ENCODE data around the gene CLK3. TPM values are rescaled to one million over a fixed set of nuclear protein-coding genes. Genes with fewer than 3 reads are reported as not detected.

The CLK3 gene
- total and polyA plus RNA-seq, 2 of the 13 experiments (the other 11 are each of a cell fraction or from before 2014, with no cell fraction given), result 41.5 to 82.0 TPM

DNA sequence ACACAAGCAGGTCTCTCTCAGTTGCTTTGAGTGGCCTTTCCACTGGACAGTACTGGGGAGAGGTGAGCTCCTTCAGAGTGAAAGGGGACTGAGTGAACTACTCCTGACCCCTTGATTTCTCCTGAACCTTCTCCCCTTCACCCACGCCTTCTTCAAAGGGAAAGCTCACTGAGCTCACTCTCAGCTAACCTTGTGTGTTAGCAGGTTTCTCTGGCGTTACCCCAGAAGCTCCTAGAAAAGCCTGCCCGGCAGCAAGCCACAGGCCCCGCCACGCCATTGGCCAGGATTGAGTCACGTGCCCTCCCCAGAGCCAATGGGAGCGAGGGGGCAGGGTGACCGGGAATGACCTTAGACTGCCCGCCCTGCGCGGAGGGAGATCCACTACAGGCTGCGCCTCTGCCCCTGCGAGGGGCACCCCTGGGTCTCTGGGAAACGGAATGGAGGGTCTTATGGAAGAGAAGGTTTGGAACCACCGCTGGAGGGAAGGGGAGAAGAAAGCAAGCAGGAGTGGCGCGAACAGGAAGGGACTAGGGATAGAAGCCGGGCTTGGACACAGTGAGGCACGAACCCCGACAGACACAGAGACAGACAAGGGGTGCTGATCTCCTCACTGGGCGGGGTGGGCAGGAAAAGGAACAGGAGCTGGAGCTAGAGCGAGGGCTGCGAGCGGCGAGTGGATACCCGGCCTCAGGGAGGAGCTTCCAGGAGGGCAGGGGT lies 17.4 kb upstream of the CLK3 start (continued):
- TF ChIP-seq, protein P1, sequence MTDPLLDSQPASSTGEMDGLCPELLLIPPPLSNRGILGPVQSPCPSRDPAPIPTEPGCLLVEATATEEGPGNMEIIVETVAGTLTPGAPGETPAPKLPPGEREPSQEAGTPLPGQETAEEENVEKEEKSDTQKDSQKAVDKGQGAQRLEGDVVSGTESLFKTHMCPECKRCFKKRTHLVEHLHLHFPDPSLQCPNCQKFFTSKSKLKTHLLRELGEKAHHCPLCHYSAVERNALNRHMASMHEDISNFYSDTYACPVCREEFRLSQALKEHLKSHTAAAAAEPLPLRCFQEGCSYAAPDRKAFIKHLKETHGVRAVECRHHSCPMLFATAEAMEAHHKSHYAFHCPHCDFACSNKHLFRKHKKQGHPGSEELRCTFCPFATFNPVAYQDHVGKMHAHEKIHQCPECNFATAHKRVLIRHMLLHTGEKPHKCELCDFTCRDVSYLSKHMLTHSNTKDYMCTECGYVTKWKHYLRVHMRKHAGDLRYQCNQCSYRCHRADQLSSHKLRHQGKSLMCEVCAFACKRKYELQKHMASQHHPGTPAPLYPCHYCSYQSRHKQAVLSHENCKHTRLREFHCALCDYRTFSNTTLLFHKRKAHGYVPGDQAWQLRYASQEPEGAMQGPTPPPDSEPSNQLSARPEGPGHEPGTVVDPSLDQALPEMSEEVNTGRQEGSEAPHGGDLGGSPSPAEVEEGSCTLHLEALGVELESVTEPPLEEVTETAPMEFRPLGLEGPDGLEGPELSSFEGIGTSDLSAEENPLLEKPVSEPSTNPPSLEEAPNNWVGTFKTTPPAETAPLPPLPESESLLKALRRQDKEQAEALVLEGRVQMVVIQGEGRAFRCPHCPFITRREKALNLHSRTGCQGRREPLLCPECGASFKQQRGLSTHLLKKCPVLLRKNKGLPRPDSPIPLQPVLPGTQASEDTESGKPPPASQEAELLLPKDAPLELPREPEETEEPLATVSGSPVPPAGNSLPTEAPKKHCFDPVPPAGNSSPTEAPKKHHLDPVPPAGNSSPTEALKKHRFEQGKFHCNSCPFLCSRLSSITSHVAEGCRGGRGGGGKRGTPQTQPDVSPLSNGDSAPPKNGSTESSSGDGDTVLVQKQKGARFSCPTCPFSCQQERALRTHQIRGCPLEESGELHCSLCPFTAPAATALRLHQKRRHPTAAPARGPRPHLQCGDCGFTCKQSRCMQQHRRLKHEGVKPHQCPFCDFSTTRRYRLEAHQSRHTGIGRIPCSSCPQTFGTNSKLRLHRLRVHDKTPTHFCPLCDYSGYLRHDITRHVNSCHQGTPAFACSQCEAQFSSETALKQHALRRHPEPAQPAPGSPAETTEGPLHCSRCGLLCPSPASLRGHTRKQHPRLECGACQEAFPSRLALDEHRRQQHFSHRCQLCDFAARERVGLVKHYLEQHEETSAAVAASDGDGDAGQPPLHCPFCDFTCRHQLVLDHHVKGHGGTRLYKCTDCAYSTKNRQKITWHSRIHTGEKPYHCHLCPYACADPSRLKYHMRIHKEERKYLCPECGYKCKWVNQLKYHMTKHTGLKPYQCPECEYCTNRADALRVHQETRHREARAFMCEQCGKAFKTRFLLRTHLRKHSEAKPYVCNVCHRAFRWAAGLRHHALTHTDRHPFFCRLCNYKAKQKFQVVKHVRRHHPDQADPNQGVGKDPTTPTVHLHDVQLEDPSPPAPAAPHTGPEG (CRISPR knock-in tag; IDR thresholded peaks at IDR 0.05), result no peak
- TF ChIP-seq, protein P2, sequence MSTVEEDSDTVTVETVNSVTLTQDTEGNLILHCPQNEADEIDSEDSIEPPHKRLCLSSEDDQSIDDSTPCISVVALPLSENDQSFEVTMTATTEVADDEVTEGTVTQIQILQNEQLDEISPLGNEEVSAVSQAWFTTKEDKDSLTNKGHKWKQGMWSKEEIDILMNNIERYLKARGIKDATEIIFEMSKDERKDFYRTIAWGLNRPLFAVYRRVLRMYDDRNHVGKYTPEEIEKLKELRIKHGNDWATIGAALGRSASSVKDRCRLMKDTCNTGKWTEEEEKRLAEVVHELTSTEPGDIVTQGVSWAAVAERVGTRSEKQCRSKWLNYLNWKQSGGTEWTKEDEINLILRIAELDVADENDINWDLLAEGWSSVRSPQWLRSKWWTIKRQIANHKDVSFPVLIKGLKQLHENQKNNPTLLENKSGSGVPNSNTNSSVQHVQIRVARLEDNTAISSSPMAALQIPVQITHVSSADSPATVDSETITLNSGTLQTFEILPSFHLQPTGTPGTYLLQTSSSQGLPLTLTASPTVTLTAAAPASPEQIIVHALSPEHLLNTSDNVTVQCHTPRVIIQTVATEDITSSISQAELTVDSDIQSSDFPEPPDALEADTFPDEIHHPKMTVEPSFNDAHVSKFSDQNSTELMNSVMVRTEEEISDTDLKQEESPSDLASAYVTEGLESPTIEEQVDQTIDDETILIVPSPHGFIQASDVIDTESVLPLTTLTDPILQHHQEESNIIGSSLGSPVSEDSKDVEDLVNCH (CRISPR knock-in tag; IDR thresholded peaks at IDR 0.05), result no peak
- TF ChIP-seq, protein P3, sequence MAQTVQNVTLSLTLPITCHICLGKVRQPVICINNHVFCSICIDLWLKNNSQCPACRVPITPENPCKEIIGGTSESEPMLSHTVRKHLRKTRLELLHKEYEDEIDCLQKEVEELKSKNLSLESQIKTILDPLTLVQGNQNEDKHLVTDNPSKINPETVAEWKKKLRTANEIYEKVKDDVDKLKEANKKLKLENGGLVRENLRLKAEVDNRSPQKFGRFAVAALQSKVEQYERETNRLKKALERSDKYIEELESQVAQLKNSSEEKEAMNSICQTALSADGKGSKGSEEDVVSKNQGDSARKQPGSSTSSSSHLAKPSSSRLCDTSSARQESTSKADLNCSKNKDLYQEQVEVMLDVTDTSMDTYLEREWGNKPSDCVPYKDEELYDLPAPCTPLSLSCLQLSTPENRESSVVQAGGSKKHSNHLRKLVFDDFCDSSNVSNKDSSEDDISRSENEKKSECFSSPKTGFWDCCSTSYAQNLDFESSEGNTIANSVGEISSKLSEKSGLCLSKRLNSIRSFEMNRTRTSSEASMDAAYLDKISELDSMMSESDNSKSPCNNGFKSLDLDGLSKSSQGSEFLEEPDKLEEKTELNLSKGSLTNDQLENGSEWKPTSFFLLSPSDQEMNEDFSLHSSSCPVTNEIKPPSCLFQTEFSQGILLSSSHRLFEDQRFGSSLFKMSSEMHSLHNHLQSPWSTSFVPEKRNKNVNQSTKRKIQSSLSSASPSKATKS (CRISPR knock-in tag; IDR thresholded peaks at IDR 0.05), result no peak
- TF ChIP-seq IKZF4 (CRISPR knock-in tag; IDR thresholded peaks at IDR 0.05; ENCODE audit: borderline replicate concordance, low read depth, not compliant biosample characterization), result no peak
- no peak for TF ChIP-seq ZNF670 (CRISPR knock-in tag; IDR thresholded peaks at IDR 0.05; ENCODE audit: borderline replicate concordance)
- TF ChIP-seq MYNN (CRISPR knock-in tag; IDR thresholded peaks at IDR 0.05; ENCODE audit: low read depth), result 0 out of 2 replicates have a peak, but pooled peaks have one; percentile 57
- no peak for TF ChIP-seq ZNF205 (CRISPR knock-in tag; IDR thresholded peaks at IDR 0.05)
- TF ChIP-seq, protein P4, sequence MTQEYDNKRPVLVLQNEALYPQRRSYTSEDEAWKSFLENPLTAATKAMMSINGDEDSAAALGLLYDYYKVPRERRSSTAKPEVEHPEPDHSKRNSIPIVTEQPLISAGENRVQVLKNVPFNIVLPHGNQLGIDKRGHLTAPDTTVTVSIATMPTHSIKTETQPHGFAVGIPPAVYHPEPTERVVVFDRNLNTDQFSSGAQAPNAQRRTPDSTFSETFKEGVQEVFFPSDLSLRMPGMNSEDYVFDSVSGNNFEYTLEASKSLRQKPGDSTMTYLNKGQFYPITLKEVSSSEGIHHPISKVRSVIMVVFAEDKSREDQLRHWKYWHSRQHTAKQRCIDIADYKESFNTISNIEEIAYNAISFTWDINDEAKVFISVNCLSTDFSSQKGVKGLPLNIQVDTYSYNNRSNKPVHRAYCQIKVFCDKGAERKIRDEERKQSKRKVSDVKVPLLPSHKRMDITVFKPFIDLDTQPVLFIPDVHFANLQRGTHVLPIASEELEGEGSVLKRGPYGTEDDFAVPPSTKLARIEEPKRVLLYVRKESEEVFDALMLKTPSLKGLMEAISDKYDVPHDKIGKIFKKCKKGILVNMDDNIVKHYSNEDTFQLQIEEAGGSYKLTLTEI (CRISPR knock-in tag; conservative IDR thresholded peaks at IDR 0.05), result no peak
- TF ChIP-seq, protein P5, sequence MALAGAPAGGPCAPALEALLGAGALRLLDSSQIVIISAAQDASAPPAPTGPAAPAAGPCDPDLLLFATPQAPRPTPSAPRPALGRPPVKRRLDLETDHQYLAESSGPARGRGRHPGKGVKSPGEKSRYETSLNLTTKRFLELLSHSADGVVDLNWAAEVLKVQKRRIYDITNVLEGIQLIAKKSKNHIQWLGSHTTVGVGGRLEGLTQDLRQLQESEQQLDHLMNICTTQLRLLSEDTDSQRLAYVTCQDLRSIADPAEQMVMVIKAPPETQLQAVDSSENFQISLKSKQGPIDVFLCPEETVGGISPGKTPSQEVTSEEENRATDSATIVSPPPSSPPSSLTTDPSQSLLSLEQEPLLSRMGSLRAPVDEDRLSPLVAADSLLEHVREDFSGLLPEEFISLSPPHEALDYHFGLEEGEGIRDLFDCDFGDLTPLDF (CRISPR knock-in tag; IDR thresholded peaks at IDR 0.05), result peak; percentile 47; the same call in 1 of the 2 replicates
